GM12891 (cell line): ENCODE results near the gene LAMA5.

ENCODE experiments used
- PAX5 ChIP-seq: IDR thresholded peaks from 2 replicates; pipeline ENCODE4 v1.6.1; 2011; ENCODE audit warnings: low read length, moderate library complexity, mild to moderate bottlenecking; ENCODE audit not compliant: insufficient read depth, severe bottlenecking
- POLR2A ChIP-seq: IDR thresholded peaks from 2 replicates; pipeline ENCODE4 v1.6.1; 2011; ENCODE audit warnings: low read depth, low read length, control low read depth
- POLR2AphosphoS5 ChIP-seq: IDR thresholded peaks from 2 replicates; pipeline ENCODE4 v1.6.1; 2011; ENCODE audit warnings: low read depth, low read length, control low read depth
- POU2F2 ChIP-seq: IDR thresholded peaks from 2 replicates; pipeline ENCODE4 v1.6.1; 2011; ENCODE audit warnings: low read depth, mild to moderate bottlenecking, control low read depth, low read length, moderate library complexity
- SPI1 ChIP-seq: IDR thresholded peaks from 2 replicates; pipeline ENCODE4 v1.6.1; 2011; ENCODE audit warnings: low read depth, low read length, control low read depth
- TAF1 ChIP-seq: IDR thresholded peaks from 2 replicates; pipeline ENCODE4 v1.6.1; 2011; ENCODE audit warnings: low read depth, low read length, control low read depth

DNA sequence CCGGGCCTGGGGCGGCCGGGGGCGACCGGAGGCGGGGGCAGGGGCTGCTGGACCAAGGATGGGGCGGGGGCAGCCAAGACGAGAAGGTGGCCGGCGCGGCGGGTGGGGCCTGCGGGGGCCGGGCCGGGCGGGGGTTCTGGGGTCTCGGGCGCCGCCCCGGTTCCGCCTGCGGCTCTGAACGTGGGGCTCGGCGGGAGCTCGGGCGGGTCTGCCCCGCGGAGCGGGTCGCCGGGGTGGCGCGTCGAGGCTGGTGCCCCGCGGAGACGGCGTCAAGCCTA lies 64.1 kb downstream of the LAMA5 start:
- no peak for TF ChIP-seq POLR2AphosphoS5
- TF ChIP-seq POU2F2: no peak
- no peak for TF ChIP-seq TAF1
- TF ChIP-seq POLR2A: no peak
- no peak for TF ChIP-seq PAX5
- no peak for TF ChIP-seq SPI1
